ENCODE measurements around the gene AGFG2.
"Not testable (repeated sequence)": the region's sequence is repeated elsewhere in the genome, so short reads cannot be mapped to it uniquely, and the experiment has no call there.

Gene AGFG2

DNA sequence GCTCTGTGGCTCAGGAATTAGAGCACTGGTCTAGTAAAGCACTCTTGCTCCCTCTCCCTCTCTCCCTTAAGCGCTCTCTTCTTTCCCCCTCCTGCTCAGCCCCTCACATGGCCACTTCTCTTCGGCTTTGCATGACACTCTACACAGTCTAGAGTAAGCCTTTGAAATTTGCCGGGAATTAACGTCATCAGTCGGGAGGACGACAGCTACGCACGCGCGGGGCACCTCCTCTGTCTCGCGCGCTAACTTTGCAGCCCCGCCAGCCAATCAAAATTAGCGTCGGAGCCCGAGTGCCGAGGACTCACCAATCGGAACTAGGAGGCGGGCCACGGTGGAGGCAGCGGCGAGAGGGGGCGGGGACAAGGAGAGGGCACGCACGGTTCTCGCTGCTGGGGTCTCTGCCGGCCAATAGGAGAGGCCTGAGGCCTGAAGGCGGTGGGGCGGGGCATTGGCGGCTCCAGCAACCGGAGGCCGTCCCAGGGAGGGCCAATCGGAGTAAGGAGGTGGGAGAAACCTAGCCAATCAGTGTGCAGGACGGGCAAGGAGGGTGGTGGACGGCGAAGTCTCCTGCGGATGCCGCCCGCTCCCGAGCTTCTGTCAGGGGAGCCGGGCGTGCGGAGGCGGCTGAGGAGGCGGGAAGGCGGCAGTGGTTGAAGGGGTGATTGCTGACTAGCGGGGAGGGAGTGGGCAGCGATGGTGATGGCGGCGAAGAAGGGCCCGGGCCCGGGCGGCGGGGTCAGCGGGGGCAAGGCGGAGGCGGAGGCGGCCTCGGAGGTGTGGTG is at the start of gene AGFG2:
Gene AGFG2, plus strand, starts transcription at position 550 of the 782 bp plus-strand sequence. Its CDS starts 144 bp downstream, at position 694.
- peak; percentile 100 for DNase-seq

DNA sequence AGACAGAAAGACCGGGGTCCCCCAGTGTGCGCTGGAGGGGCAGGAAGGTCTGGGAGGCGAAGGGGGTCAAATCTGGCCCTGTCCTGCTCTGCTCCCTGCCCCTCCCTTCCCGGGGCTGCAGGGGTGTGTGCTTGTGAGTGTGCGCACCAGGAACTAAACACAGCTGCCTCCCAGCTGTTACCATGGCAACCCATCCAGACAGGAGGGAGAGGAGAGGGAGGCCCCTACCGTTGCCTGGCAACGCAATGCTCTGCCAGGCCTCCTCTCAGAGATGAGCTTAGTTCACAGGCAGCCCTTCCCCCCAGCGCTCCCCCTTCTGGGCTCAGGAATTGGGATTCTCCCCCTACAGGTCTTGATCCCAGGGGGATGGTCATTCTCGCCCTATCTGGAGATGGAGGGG is 49.2 kb upstream of the AGFG2 start:
- DNase-seq: peak; percentile 45

- DNase-seq: no peak
These were observed 48.4 kb upstream of the AGFG2 start for GRCh38 chr7:100490483-100491191.

DNA sequence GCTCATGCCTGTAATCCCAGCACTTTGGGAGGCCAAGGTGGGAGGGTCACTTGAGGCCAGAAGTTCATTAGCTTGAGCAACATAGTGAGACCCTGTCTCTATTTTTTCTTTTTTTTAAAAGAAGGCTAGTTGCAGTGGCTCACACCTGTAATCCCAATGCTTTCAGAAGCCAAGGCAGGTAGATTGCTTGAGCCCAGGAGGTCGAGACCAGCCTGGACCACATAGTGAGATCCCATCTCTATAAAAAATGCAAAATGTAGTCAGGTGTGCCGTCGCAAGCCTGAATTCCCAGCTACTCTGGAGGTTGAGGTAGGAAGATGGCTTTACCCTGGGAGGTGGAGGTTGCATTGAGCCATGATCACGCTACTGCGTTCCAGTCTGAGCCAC is 47.8 kb upstream of the AGFG2 start:
- DNase-seq: no peak

DNA sequence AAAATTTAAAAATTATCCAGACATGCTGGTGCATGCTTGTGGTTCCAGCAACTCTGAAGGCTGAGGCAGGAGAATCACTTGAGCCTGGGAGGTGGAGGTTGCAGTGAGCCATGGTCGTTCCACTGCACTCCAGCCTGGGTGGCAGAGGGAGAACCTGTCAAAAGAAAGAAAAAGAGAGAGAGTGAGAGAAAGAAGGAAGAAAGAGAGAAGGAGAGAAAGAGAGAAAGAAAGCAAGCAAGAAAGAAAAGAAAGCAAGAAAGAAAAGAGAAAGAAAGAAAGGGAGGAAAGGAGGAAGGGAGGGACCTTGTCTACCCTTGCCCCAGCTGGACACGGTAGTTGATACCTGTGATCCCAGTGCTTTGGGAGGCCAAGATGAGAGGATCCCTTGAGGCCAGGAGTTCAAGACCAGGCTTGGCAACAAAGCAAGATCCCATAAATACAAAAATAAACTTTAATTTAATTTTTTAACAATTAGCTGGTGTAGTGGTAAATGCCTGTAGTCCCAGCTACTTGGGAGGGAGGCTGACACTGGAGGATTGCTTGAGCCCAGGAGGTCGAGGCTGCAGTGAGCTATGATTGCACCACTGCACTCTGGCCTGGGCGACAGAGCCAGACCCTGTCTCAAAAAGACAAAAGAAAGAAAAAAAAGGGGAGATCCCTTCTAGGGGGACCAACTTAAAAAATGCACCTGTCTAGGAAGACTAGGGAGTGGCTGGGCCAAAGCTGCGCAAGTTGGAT is 46.1 kb upstream of the AGFG2 start:
- DNase-seq: no peak

DNA sequence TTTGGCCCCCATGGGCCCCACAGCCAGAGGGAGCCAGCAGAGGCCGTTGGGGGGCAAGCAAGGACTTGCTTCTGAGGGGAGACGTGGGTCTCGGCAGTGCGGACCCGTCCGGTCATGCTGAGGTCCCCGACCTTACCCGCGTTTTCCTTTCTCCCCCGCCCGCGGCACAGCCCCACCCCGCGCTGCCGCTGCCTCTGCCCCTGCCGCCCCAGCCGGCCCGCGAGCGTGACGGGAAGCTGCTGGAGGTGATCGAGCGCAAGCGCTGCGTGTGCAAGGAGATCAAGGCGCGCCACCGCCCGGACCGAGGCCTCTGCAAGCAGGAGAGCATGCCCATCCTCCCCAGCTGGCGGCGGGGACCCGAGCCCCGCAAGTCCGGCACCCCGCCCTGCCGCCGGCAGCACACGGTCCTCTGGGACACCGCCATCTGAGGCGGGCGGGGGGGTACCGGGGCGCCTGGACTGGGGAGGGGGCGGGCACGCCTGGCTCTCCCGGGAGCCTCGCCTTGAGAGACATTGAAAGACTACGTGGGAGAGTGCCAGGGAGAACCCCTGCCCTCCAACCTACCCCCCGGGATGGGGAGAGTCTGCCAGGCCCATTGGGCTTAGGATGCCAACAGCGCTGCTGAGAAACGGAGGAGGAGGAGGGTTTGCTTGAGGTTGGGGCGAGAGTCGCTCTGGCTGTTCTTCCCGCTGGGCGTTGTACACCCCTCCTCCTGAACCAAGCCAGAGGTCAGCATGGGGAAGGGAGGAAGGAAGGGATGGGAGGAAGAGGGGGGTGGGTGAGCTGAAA is 45.3 kb upstream of the AGFG2 start:
- DNase-seq: peak; percentile 58

GRCh38 chr7:100496509-100496908 is 42.5 kb upstream of the AGFG2 start:
- no peak for DNase-seq

DNA sequence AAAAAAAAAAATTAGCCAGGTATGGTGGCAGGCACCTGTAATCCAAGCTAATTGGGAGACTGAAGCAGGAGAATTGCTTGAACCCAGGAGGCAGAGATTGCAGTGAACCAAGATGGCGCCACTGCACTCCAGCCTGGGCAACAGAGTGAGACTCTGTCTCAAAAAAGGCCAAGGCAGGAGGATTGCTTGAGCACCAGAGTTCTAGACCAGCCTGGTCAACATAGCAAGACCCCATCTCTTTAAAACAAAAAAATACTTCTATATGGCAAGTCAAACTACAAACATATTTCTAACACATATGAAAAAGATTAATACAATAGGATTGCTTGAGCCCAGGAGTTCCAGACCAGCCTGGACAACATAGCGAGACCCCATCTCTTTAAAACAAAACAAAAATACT is 38.3 kb upstream of the AGFG2 start:
- DNase-seq: not testable (repeated sequence)

GRCh38 chr7:100504031-100504430 is 35.0 kb upstream of the AGFG2 start:
- not testable (repeated sequence) for DNase-seq

- no peak for DNase-seq
These were observed 34.0 kb upstream of the AGFG2 start for GRCh38 chr7:100504887-100505611.

DNA sequence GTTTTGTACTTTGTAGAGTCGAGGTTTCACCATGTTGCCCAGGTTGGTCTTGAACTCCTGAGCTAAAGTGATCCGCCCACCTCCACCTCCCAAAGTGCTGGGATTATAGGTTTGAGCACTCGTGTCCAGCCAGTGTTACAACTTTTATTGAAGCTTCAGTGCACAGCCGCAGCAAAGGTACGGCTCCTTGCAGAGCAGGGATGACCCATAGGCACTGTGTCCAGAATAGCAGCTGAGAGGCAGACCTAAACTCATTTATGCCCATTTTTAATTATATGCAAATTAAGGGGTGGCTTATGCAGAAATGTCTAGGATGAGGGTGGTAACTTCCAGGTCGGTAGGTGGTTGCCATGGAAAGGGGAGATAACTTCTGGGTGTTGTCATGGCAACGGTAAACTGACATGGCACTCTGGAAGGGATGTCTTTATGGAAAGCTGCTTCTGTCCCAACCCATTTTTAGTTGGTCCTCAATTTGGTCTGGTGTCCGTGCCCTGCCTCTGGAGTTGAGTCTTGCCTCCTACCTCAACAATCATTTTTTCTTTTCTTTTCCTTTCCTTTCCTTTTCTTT is 32.6 kb upstream of the AGFG2 start:
- DNase-seq: no peak

DNA sequence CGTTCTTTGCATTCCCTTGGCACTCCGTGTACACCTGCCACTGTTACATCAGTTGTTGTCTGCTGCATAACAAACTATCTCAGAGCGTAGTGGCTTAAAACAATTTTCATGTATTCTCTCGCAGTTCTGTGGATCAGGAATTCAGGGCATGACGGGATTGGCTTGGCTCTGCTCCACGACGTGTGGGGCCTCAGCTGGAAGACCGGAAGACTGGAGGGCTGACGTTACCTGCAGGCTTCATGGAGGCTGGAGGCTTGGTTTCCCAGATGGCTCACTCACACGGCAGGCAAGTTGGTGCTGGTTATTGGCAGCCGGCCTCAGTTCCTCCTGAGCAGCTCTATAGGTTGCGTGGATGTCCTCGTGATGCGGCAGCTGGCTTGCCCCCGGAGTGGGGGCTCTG is 29.8 kb upstream of the AGFG2 start:
- no peak for DNase-seq

- no peak for DNase-seq
These were observed 28.4 kb upstream of the AGFG2 start for GRCh38 chr7:100510437-100511239.

DNA sequence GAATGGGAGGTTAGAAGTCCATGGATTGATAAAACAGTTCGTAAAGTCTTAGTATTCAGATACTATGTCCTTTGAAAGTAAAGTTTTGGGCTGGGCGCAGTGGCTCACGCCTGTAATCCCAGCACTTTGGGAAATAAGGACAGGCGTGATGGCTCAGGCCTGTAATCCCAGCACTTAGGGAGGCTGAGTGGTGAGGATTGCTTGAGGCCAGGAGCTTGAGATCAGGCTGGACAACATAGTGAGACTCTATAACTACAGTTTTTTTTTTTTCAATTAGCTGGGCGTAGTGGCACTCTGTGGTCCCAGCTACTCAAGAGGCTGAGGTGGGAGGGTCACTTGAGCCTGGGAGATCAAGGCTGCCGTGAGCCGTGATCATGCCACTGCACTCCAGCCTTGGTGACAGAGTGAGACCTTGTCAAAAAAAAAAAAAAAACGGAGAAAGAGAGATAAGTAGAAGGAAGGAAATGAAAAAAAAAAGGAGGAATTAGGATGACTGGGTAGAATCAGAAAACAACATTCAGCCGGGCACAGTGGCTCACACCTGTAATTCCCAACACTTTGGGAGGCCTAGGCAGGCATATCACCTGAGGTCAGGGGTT is 25.7 kb upstream of the AGFG2 start:
- DNase-seq: no peak

DNA sequence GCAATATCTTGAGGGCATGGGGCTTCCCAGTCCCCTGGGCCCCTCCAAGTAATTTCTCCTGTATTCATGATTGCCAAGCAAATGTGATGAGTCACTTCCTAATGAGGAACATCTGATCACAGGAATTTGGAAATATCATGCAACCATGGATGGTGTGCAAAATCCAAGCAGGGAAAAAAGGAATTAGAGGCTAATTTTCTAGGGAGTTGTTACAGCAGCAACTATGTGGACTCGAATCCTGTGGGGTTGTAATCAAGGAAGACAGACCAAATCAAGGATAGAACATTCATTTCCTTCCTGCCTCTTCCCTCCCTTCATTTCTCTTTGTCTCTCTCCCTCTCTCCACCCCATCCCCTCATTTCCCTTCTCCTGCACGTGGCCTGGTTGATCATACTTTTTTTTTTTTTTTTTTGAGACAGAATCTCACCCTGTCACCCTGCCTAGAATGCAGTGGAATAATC is 23.9 kb upstream of the AGFG2 start:
- no peak for DNase-seq

DNA sequence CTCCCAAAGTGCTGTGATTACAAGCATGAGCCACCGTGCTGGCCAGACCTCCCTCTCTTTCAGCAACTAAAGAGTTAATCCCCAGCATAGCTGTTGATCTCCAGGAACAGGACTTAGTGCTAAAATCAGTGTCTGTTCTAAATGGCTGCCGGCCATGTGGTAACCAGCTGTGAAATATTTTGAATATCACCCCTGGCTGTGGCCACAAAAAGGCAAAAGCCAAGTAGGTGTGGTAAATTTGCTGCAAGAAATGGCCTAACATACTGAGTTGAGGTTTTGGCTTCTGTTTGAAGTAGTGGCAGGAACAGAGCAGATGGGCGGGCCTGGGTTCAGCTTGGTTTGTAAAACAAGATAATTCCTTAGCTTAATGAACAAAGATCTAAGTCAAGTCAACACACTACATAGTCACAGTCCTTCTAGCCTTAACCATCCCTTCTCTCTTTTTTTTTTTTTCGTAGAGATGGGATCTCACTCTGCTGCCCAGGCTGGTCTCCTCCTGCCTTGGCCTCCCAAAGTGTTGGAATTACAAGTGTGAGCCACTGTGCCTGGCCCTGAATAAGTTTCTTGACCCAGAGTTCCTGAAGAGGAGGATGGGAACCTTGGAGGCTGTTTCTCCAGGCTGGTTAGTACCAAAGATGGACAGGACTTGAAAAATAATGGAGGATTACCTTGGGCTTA is 22.7 kb upstream of the AGFG2 start:
- peak; percentile 46 for DNase-seq

GRCh38 chr7:100517305-100517704 is 21.7 kb upstream of the AGFG2 start:
- no peak for DNase-seq

DNA sequence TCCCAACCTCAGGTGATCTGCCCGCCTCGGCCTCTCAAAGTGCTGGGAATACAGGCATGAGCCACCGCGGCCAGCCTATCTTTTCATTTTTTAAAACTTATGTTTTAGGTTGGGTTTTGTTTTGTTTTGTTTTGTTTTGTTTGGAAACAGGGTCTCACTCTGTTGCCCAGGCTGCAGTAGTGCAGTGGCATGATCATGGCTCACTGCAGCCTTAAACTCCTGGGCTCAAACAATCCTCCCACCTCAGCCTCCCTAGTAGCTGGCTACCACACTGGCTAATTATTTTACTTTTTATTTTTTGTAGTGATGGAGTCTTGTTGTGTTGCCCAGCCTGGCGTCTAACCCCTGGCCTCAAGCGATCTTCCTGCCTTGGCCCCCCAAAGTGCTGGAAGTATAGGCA is 19.4 kb upstream of the AGFG2 start:
- no peak for DNase-seq

- no peak for DNase-seq
These were observed 18.9 kb upstream of the AGFG2 start for GRCh38 chr7:100520138-100520537.

GRCh38 chr7:100521076-100521475 is 17.9 kb upstream of the AGFG2 start:
- DNase-seq: no peak
